Measurements from ENCODE around the gene PLXNB3. TPM values are rescaled to one million over a fixed set of nuclear protein-coding genes. Genes with fewer than 3 reads are reported as not detected.

Gene PLXNB3
- total RNA-seq, 1 donor from 2014 or later, result 5.8 TPM

DNA sequence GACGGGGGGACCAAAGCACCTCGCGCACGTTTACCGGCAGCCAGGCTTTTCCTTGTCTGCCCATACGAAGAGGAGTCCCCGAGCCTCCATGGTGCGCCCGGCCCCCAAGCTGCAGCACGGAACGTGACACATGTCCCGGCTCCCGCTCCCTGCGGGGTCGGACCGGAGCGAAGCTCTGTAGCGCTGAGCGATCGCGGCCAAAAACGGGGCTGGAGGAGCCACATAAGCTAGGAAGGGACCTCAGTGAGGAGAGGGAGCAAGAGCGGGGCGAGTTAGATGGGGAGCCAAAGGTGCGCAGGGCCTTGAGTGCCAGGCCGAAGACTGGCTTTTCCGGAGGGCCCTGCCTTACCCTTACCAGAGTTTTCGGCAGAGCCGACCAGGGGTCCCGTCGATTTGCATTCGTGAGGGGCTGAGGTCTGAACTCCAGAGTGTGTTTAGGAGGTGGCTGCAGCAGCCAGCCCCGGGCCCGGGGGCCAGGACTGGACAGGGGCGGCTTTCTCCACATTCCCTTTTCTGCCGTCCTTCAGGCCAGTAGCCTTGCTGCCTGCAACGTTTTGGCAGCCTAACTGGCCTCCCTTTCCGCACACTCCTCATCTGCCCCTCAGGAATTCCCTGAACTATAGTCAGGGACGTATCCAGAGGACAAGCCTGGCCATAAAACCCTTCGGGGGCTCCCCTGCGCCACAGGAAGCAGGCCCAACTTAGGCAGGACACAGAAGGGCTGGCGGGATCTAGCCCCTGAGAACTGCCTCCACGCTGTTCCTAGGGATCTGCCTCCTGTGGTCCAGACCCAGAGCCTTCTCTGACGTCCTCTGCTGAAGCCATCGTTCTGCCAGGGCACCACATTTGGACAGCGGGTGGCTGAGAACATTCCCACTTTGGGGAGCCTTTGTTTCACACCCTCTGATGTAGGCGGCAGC, 31.1 kb downstream of the PLXNB3 start:
- peak; percentile 31 for DNase-seq
- peaks cover 6% of the 10 kb centered on the region for H3K9me3 Mint-ChIP-seq (ENCODE audit: unreplicated experiment)
- no peaks in the 10 kb centered on the region for H3K27me3 Mint-ChIP-seq (ENCODE audit: unreplicated experiment)
- peak overlapping the region; percentile 96 for H3K4me3 Mint-ChIP-seq (ENCODE audit: unreplicated experiment)
- TF ChIP-seq, protein P1, sequence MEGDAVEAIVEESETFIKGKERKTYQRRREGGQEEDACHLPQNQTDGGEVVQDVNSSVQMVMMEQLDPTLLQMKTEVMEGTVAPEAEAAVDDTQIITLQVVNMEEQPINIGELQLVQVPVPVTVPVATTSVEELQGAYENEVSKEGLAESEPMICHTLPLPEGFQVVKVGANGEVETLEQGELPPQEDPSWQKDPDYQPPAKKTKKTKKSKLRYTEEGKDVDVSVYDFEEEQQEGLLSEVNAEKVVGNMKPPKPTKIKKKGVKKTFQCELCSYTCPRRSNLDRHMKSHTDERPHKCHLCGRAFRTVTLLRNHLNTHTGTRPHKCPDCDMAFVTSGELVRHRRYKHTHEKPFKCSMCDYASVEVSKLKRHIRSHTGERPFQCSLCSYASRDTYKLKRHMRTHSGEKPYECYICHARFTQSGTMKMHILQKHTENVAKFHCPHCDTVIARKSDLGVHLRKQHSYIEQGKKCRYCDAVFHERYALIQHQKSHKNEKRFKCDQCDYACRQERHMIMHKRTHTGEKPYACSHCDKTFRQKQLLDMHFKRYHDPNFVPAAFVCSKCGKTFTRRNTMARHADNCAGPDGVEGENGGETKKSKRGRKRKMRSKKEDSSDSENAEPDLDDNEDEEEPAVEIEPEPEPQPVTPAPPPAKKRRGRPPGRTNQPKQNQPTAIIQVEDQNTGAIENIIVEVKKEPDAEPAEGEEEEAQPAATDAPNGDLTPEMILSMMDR (IDR thresholded peaks at IDR 0.05; ENCODE audit: partially characterized antibody, unreplicated experiment), result no peak
- H3K27ac Mint-ChIP-seq (ENCODE audit: unreplicated experiment), result peak overlapping the region; percentile 95
- no peaks in the 10 kb centered on the region for H3K36me3 Mint-ChIP-seq (ENCODE audit: unreplicated experiment)
- peaks cover 5% of the 10 kb centered on the region for H3K4me1 Mint-ChIP-seq (ENCODE audit: low read depth, unreplicated experiment)

DNA sequence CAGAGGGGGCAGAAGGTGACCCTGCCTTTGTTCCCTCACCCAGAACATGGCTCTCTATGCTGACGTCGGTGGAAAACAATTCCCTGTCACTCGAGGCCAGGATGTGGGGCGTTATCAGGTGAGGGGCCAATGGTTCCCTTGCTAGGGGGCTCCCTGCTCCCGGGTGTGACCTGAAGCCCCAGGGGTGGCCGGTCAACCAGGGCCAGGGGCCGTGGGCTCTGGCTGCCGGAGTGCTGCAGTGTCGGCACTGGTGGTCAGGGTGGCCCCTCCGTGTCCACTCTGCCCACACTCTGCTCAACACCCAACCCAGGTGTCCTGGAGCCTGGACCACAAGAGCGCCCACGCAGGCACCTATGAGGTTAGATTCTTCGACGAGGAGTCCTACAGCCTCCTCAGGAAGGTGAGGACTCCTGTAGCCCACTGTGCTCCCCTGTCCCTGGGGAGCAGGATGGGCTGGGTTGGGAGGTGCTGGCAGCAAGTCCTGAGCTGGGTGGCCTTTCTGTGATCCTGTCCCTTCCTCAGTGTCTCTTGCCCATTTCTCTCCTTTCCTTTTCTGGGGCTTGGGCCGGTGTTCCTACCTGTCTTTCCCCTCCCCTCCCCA, 33.5 kb downstream of the PLXNB3 start:
- Mint-ChIP-seq H3K27me3 (ENCODE audit: unreplicated experiment) (no peaks in the 10 kb centered on the region), H3K27ac (ENCODE audit: unreplicated experiment) (no peak overlapping the region), H3K36me3 (ENCODE audit: unreplicated experiment) (no peaks in the 10 kb centered on the region), H3K4me3 (ENCODE audit: unreplicated experiment) (no peak overlapping the region), H3K9me3 (ENCODE audit: unreplicated experiment) (peaks cover 5% of the 10 kb centered on the region), H3K4me1 (ENCODE audit: low read depth, unreplicated experiment) (peaks cover 5% of the 10 kb centered on the region)
- TF ChIP-seq, protein P1 (IDR thresholded peaks at IDR 0.05; ENCODE audit: partially characterized antibody, unreplicated experiment), result no peak
- DNase-seq, result no peak

DNA sequence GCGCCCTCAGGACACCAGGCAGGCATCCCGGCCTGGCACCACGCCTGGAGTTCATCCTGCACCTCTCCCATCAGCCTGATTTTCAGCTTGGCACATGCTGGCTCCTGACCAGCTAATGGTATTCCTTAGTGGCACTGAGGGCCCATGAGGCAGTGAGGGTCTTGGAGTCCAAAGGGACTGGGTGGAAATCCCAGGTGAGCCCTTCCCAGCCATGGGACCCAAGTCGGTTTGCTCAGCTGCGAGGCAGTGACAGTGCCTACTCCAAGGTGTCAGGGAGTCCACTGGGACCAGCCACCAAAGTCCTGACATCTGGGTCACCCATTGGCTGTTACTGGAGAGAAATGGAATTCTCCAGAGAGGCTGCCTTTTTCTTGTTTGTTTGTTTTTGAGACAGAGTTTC, 35.3 kb downstream of the PLXNB3 start:
- TF ChIP-seq, protein P1 (IDR thresholded peaks at IDR 0.05; ENCODE audit: partially characterized antibody, unreplicated experiment), result no peak
- Mint-ChIP-seq H3K9me3 (ENCODE audit: unreplicated experiment) (peaks cover 1% of the 10 kb centered on the region), H3K4me1 (ENCODE audit: low read depth, unreplicated experiment) (no peaks in the 10 kb centered on the region), H3K27ac (ENCODE audit: unreplicated experiment) (no peak overlapping the region), H3K27me3 (ENCODE audit: unreplicated experiment) (no peaks in the 10 kb centered on the region), H3K36me3 (ENCODE audit: unreplicated experiment) (no peaks in the 10 kb centered on the region), H3K4me3 (ENCODE audit: unreplicated experiment) (no peak overlapping the region)
- no peak for DNase-seq

DNA sequence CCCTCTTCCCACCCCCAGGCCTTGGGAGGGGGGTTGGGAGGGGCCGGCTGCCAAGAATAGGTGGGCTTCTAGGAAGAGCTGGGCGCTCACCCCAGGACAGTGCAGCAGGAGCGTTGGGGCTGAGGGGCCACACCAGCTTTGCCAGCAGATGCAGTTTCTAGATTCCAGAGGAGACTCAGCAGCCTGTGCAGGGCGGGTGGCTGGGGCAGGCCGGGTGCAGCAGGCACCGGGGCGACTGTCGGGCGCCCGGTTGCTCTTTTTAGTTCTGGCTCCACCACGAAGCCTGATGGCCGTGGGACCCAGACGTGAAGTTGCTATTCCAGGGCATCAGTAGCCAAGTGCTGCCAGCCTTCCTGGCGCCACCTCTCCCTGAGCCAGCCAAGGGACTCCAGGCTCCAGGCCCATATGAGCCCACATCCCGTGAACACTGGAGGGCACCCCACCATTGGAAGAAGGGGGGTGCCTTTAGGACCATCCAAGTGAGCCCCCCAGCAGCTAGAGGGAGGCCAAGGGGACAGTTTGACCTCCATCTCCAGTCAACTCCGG, 36.2 kb downstream of the PLXNB3 start:
- TF ChIP-seq, protein P1 (IDR thresholded peaks at IDR 0.05; ENCODE audit: partially characterized antibody, unreplicated experiment), result no peak
- H3K4me1 Mint-ChIP-seq (ENCODE audit: low read depth, unreplicated experiment), result no peaks in the 10 kb centered on the region
- peaks cover 1% of the 10 kb centered on the region for H3K9me3 Mint-ChIP-seq (ENCODE audit: unreplicated experiment)
- no peak overlapping the region for H3K4me3 Mint-ChIP-seq (ENCODE audit: unreplicated experiment)
- H3K27ac Mint-ChIP-seq (ENCODE audit: unreplicated experiment), result no peak overlapping the region
- DNase-seq, result no peak
- no peaks in the 10 kb centered on the region for H3K36me3 Mint-ChIP-seq (ENCODE audit: unreplicated experiment)
- no peaks in the 10 kb centered on the region for H3K27me3 Mint-ChIP-seq (ENCODE audit: unreplicated experiment)

Measured in glutamatergic neuron (in vitro differentiated cells).